K562 (cell line): ENCODE data around the gene SYNJ2. TPM values are rescaled to one million over a fixed set of nuclear protein-coding genes. Genes with fewer than 3 reads are reported as not detected.

Experiments used
- CHD1 ChIP-seq: fragments of 200-600 bp; sonication (generic); IDR thresholded peaks from one replicate; pipeline ENCODE4 v1.6.1; 2012; ENCODE audit warnings: mild to moderate bottlenecking, moderate library complexity, low read length, inconsistent platforms
- HDAC3 ChIP-seq: fragments of 450-650 bp; IDR thresholded peaks from 2 replicates; pipeline ENCODE4 v1.6.1; 2018; ENCODE audit warnings: borderline replicate concordance, mild to moderate bottlenecking, moderate library complexity; ENCODE audit not compliant: partially characterized antibody
- JUND ChIP-seq, 2 experiments: IDR thresholded peaks; 2 replicates in 1 of 2; 3 replicates in 1 of 2; pipeline ENCODE4 v1.6.1; 2011; ENCODE audit warnings: borderline replicate concordance in 2 of 2, low read depth in 2 of 2, low read length in 2 of 2, improper control_type of control experiment in 1 of 2, missing biosample characterization in 1 of 2, missing genetic modification characterization in 1 of 2, missing genetic modification reagents in 1 of 2
- MAFG ChIP-seq: fragments of 450-650 bp; conservative IDR thresholded peaks from 2 replicates; pipeline ENCODE4 v1.6.1; 2016; ENCODE audit warnings: missing genetic modification characterization, missing compliant biosample characterization
- MED1 ChIP-seq: sonication (generic); formaldehyde crosslinking; IDR thresholded peaks from 2 replicates; pipeline ENCODE4 v1.8.1; 2023; ENCODE audit warnings: missing genetic modification reagents, borderline replicate concordance
- PHB2 ChIP-seq: fragments of 450-650 bp; IDR thresholded peaks from 2 replicates; pipeline ENCODE4 v1.6.1; 2017; ENCODE audit warnings: low read depth
- PRPF4 ChIP-seq: fragments of 200-400 bp; formaldehyde crosslinking; IDR thresholded peaks from one replicate; pipeline ENCODE4 v1.6.1; 2017; ENCODE audit warnings: low read length, low read depth, mild to moderate bottlenecking; ENCODE audit not compliant: insufficient read depth, poor library complexity, severe bottlenecking
- RB1 ChIP-seq: fragments of 450-650 bp; IDR thresholded peaks from 2 replicates; pipeline ENCODE4 v1.6.1; 2017; ENCODE audit warnings: low read depth, mild to moderate bottlenecking
- RBM39 ChIP-seq: fragments of 200-400 bp; formaldehyde crosslinking; optimal IDR thresholded peaks from 2 replicates; pipeline ENCODE3; 2018; ENCODE audit warnings: low read depth, low read length
- SMAD2 ChIP-seq: fragments of 150-350 bp; IDR thresholded peaks from 2 replicates; pipeline ENCODE4 v1.6.1; 2014; ENCODE audit warnings: low read depth, mild to moderate bottlenecking, low read length
- SMARCA4 ChIP-seq: fragments of 450-650 bp; IDR thresholded peaks from 2 replicates; pipeline ENCODE4 v1.6.1; 2016
- SNAPC5 ChIP-seq: fragments of 250-450 bp; sonication (Bioruptor Pico); IDR thresholded peaks from 2 replicates; pipeline ENCODE4 v1.8.0; 2021; ENCODE audit warnings: moderate library complexity, mild to moderate bottlenecking, inconsistent platforms
- SRSF1 ChIP-seq: fragments of 200-400 bp; formaldehyde crosslinking; IDR thresholded peaks from 2 replicates; pipeline ENCODE4 v1.6.1; 2017; ENCODE audit warnings: mild to moderate bottlenecking, low read depth, low read length, moderate library complexity
- TAF9B ChIP-seq: fragments of 450-650 bp; IDR thresholded peaks from 2 replicates; pipeline ENCODE4 v1.6.1; 2018; ENCODE audit warnings: mild to moderate bottlenecking; ENCODE audit not compliant: partially characterized antibody
- TRIM28 ChIP-seq: fragments of 450-650 bp; IDR thresholded peaks from 2 replicates; pipeline ENCODE4 v1.6.1; 2017
- YBX1 ChIP-seq: fragments of 450-650 bp; IDR thresholded peaks from 2 replicates; pipeline ENCODE4 v1.7.1; 2016; ENCODE audit warnings: mild to moderate bottlenecking
- ZFP36 ChIP-seq: fragments of 150-350 bp; IDR thresholded peaks from 2 replicates; pipeline ENCODE4 v1.6.1; 2018; ENCODE audit warnings: low read length, low read depth; ENCODE audit not compliant: partially characterized antibody
- ZNF174 ChIP-seq: fragments of 250-450 bp; sonication (Bioruptor Pico); IDR thresholded peaks from 2 replicates; pipeline ENCODE4 v1.4.0; 2020; ENCODE audit warnings: mild to moderate bottlenecking
- ZNF274 ChIP-seq: IDR thresholded peaks from 2 replicates; pipeline ENCODE4 v1.6.1; 2011; ENCODE audit warnings: low read depth, mild to moderate bottlenecking, low read length, moderate library complexity, borderline replicate concordance
- ZNF408 ChIP-seq: fragments of 250-450 bp; sonication (Bioruptor Pico); IDR thresholded peaks from 2 replicates; pipeline ENCODE4 v1.4.0; 2020; ENCODE audit warnings: low read depth, mild to moderate bottlenecking, moderate library complexity
- ZNF431 ChIP-seq: sonication (generic); formaldehyde crosslinking; IDR thresholded peaks from 2 replicates; pipeline ENCODE4 v1.8.0; 2022; ENCODE audit warnings: mild to moderate bottlenecking, missing genetic modification reagents
- ZNF551 ChIP-seq: fragments of 250-450 bp; sonication (Bioruptor Pico); IDR thresholded peaks from 2 replicates; pipeline ENCODE4 v1.5.0; 2021; ENCODE audit warnings: mild to moderate bottlenecking, moderate library complexity
- polyA plus RNA-seq, 8 experiments: library from polyadenylated mRNA; depleted of rRNA in 4 of 8; stranded (reverse) in 5 of 8; unstranded in 3 of 8; fragments of >200 nt; fragmentation: Nextera tagmentation in 2 of 8; fragmentation: Illumina TruSeq in 1 of 8; extraction: Ambion mirVana in 2 of 8; extraction: Trizol in 1 of 8; gene quantifications; 2 replicates each; pipeline versions ENCODE4 v1.2.1 to v1.2.3, GENCODE V29; 2011 to 2014; ENCODE audit warnings: inconsistent platforms in 1 of 8, missing spikeins in 1 of 8
- total RNA-seq, 7 experiments: library from RNA; depleted of rRNA in 6 of 7; stranded (reverse); fragments of >200 nt in 6 of 7; fragmentation: Illumina TruSeq in 2 of 7; extraction: Trizol in 2 of 7; gene quantifications; 2 replicates each; pipeline versions ENCODE4 v1.2.1 to v1.2.3, GENCODE V29; 2011 to 2021; ENCODE audit warnings: low replicate concordance in 1 of 7

SYNJ2 gene
- total and polyA plus RNA-seq, 9 of the 15 experiments (the other 6 are each of a cell fraction or from before 2014, with no cell fraction given) = 3.0 to 27.7 (median 17.8) TPM

DNA sequence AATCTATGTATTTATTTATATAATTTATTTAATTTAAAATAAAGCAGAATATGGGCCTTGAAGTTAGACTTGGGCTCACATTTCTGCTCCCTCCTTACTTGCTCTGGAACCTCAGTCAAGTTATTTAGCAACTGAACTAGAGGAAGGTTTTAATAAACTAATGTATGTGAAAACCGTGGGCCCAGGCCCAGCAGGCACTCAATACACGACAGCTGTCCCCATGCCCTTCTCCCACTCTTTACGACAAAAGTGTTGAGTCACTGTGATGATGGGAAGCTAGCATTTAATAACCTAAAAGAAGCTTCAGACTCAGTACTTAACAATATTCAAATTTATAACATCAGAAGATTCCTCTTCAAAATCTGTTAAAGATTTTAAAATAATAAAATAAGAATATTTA is 139.7 kb downstream of the SYNJ2 start (continued):
- no peak for TF ChIP-seq RBM39
- TF ChIP-seq ZNF551 (CRISPR knock-in tag) = no peak
- TF ChIP-seq ZNF274 = no peak
- TF ChIP-seq SMARCA4 = 0 out of 2 replicates have a peak, but pooled peaks have one; percentile 38
- no peak for TF ChIP-seq ZNF431 (CRISPR knock-in tag)
- no peak for TF ChIP-seq TAF9B
- no peak for TF ChIP-seq SMAD2
- TF ChIP-seq MED1 (CRISPR knock-in tag) = no peak
- no peak for TF ChIP-seq TRIM28
- no peak for TF ChIP-seq PHB2
- no peak for TF ChIP-seq YBX1
- TF ChIP-seq JUND (IDR thresholded peaks at IDR 0.05; ENCODE audit: borderline replicate concordance, low read depth, low read length) = 0 out of 2 replicates have a peak, but pooled peaks have one; percentile 7
- TF ChIP-seq JUND (tag; IDR thresholded peaks at IDR 0.05; ENCODE audit: borderline replicate concordance, low read depth, low read length) = no peak; the same call in 2 of the 3 replicates
- no peak for TF ChIP-seq ZNF174 (CRISPR knock-in tag)
- no peak for TF ChIP-seq PRPF4
- TF ChIP-seq SNAPC5 (CRISPR knock-in tag) = no peak
- no peak for TF ChIP-seq ZFP36
- TF ChIP-seq SRSF1 = no peak
- no peak for TF ChIP-seq RB1
- TF ChIP-seq CHD1 = no peak
- no peak for TF ChIP-seq ZNF408 (CRISPR knock-in tag)
- TF ChIP-seq HDAC3 = no peak
- TF ChIP-seq MAFG = peak; percentile 95
